GM23338 (cell line): ENCODE measurements around the gene ACSL3. TPM values are rescaled to one million over a fixed set of nuclear protein-coding genes. Genes with fewer than 3 reads are reported as not detected.

ENCODE experiments used
- polyA plus RNA-seq: library from polyadenylated mRNA; unstranded; fragments of >200 nt; fragmentation: Nextera tagmentation; extraction: Ambion mirVana; gene quantifications from 2 replicates; pipeline ENCODE4 v1.2.1, GENCODE V29; 2016
- total RNA-seq: library from RNA; depleted of rRNA; stranded (reverse); fragments of >200 nt; shearing (Covaris generic); gene quantifications from 2 replicates; pipeline ENCODE4 v1.2.3, GENCODE V29; 2014; rRNA removed
- TF ChIP-seq, protein P1 (sequence below): fragments of 250-450 bp; sonication (Bioruptor Pico); IDR thresholded peaks from 2 replicates; pipeline ENCODE4 v1.5.0; 2020; ENCODE audit warnings: mild to moderate bottlenecking, moderate library complexity

ACSL3 gene
- total and polyA plus RNA-seq, 2 experiments from 2014 or later = 55.3 to 130 TPM

- TF ChIP-seq, protein P1, sequence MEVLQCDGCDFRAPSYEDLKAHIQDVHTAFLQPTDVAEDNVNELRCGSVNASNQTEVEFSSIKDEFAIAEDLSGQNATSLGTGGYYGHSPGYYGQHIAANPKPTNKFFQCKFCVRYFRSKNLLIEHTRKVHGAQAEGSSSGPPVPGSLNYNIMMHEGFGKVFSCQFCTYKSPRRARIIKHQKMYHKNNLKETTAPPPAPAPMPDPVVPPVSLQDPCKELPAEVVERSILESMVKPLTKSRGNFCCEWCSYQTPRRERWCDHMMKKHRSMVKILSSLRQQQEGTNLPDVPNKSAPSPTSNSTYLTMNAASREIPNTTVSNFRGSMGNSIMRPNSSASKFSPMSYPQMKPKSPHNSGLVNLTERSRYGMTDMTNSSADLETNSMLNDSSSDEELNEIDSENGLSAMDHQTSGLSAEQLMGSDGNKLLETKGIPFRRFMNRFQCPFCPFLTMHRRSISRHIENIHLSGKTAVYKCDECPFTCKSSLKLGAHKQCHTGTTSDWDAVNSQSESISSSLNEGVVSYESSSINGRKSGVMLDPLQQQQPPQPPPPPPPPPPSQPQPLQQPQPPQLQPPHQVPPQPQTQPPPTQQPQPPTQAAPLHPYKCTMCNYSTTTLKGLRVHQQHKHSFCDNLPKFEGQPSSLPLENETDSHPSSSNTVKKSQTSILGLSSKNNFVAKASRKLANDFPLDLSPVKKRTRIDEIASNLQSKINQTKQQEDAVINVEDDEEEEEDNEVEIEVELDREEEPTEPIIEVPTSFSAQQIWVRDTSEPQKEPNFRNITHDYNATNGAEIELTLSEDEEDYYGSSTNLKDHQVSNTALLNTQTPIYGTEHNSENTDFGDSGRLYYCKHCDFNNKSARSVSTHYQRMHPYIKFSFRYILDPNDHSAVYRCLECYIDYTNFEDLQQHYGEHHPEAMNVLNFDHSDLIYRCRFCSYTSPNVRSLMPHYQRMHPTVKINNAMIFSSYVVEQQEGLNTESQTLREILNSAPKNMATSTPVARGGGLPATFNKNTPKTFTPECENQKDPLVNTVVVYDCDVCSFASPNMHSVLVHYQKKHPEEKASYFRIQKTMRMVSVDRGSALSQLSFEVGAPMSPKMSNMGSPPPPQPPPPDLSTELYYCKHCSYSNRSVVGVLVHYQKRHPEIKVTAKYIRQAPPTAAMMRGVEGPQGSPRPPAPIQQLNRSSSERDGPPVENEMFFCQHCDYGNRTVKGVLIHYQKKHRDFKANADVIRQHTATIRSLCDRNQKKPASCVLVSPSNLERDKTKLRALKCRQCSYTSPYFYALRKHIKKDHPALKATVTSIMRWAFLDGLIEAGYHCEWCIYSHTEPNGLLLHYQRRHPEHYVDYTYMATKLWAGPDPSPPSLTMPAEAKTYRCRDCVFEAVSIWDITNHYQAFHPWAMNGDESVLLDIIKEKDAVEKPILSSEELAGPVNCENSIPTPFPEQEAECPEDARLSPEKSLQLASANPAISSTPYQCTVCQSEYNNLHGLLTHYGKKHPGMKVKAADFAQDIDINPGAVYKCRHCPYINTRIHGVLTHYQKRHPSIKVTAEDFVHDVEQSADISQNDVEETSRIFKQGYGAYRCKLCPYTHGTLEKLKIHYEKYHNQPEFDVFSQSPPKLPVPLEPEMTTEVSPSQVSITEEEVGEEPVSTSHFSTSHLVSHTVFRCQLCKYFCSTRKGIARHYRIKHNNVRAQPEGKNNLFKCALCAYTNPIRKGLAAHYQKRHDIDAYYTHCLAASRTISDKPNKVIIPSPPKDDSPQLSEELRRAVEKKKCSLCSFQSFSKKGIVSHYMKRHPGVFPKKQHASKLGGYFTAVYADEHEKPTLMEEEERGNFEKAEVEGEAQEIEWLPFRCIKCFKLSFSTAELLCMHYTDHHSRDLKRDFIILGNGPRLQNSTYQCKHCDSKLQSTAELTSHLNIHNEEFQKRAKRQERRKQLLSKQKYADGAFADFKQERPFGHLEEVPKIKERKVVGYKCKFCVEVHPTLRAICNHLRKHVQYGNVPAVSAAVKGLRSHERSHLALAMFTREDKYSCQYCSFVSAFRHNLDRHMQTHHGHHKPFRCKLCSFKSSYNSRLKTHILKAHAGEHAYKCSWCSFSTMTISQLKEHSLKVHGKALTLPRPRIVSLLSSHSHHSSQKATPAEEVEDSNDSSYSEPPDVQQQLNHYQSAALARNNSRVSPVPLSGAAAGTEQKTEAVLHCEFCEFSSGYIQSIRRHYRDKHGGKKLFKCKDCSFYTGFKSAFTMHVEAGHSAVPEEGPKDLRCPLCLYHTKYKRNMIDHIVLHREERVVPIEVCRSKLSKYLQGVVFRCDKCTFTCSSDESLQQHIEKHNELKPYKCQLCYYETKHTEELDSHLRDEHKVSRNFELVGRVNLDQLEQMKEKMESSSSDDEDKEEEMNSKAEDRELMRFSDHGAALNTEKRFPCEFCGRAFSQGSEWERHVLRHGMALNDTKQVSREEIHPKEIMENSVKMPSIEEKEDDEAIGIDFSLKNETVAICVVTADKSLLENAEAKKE (CRISPR knock-in tag) = no peak
Observed at GRCh38 chr2:222992137-222992536, 131.3 kb downstream of the ACSL3 start (continued).

Other genes starting within 250 kb of the ACSL3 start
- 32.2 and 32.5 TPM in 2 replicates for gene FARSB, start 204.9 kb upstream of the ACSL3 start, total RNA-seq
- 34.8 and 40.0 TPM in 2 replicates for gene FARSB, start 204.9 kb upstream of the ACSL3 start, polyA plus RNA-seq
- gene MOGAT1, start 189.4 kb upstream of the ACSL3 start, total RNA-seq = 0.89 and 0.94 TPM in 2 replicates
- gene MOGAT1, start 189.4 kb upstream of the ACSL3 start, polyA plus RNA-seq = 0.63 and 0.86 TPM in 2 replicates
- not detected in 2 replicates for gene KCNE4, start 191.2 kb downstream of the ACSL3 start, total RNA-seq
- not detected in 2 replicates for gene KCNE4, start 191.2 kb downstream of the ACSL3 start, polyA plus RNA-seq